CD4-positive, alpha-beta T cell (primary cell): ENCODE data around the gene AKAP7. TPM values are rescaled to one million over a fixed set of nuclear protein-coding genes. Genes with fewer than 3 reads are reported as not detected.

Experiments
- ATAC-seq: fragments of 200-7000 bp; cut with Tn5 transposase; one replicate; pipeline ENCODE4 v1.10.0; 2022; ENCODE audit warnings: mild to moderate bottlenecking; ENCODE audit not compliant: poor library complexity
- CTCF ChIA-PET: fragments of 350-600 bp; sonication (Branson Sonifier 250); formaldehyde crosslinking; loops from one replicate; lab custom pipeline; 2021; ENCODE audit warnings: antibody characterized with exemption, inconsistent platforms; lab: Charles Lee
- POLR2A ChIA-PET: fragments of 350-600 bp; sonication (Branson Sonifier 250); formaldehyde crosslinking; loops from one replicate; lab custom pipeline; 2021; ENCODE audit warnings: antibody characterized with exemption, inconsistent platforms; lab: Charles Lee
- DNase-seq, 14 experiments: peaks; one replicate each; pipeline ENCODE4 v3.0.0-alpha.2; 2013 to 2020; ENCODE audit warnings: mixed read lengths in 2 of 14
- H3K27ac ChIP-seq, 2 donors: one replicate each; pipeline versions ENCODE4 v1.5.1 to v1.7.0; 2013; ENCODE audit warnings: low read length in 2 of 2, low read depth in 1 of 2, mild to moderate bottlenecking in 1 of 2
- H3K27me3 ChIP-seq, 2 experiments: 1 replicate in 1 of 2; 2 replicates in 1 of 2; pipeline versions ENCODE4 v1.6.1 to v1.7.0; 2013; ENCODE audit warnings: low read length in 2 of 2, control low read depth in 1 of 2, mild to moderate bottlenecking in 1 of 2, moderate library complexity in 1 of 2; ENCODE audit not compliant: insufficient read depth in 2 of 2, control insufficient read depth in 1 of 2
- H3K36me3 ChIP-seq: one replicate; pipeline ENCODE4 v1.6.1; 2013; ENCODE audit warnings: low read length, control low read depth; ENCODE audit not compliant: insufficient read depth
- H3K4me1 ChIP-seq: one replicate; pipeline ENCODE4 v1.6.1; 2013; ENCODE audit warnings: low read length, control low read depth; ENCODE audit not compliant: insufficient read depth
- H3K4me3 ChIP-seq: one replicate; pipeline ENCODE4 v1.5.1; 2013; ENCODE audit warnings: mild to moderate bottlenecking, low read length, moderate library complexity
- H3K9me3 ChIP-seq, 2 experiments: 1 replicate in 1 of 2; 2 replicates in 1 of 2; pipeline versions ENCODE4 v1.6.1 to v1.7.0; 2013; ENCODE audit warnings: low read length in 2 of 2, mild to moderate bottlenecking in 2 of 2, control low read depth in 1 of 2, moderate library complexity in 1 of 2; ENCODE audit not compliant: control insufficient read depth in 1 of 2, insufficient read depth in 1 of 2
- H3K27ac Mint-ChIP-seq: one replicate; pipeline ENCODE4 v1.8.0; 2020; ENCODE audit warnings: mixed read lengths
- H3K27me3 Mint-ChIP-seq: one replicate; pipeline ENCODE4 v1.8.0; 2021; ENCODE audit warnings: mixed read lengths
- H3K36me3 Mint-ChIP-seq: one replicate; pipeline ENCODE4 v1.8.0; 2021; ENCODE audit warnings: low read depth, mixed read lengths
- H3K4me1 Mint-ChIP-seq: one replicate; pipeline ENCODE4 v1.8.0; 2021; ENCODE audit warnings: low read depth, mixed read lengths
- H3K4me3 Mint-ChIP-seq: one replicate; pipeline ENCODE4 v1.8.0; 2020; ENCODE audit warnings: mild to moderate bottlenecking, mixed read lengths
- H3K9me3 Mint-ChIP-seq: one replicate; pipeline ENCODE4 v1.8.0; 2020; ENCODE audit warnings: mixed read lengths
- CTCF ChIP-seq: fragments of 200-600 bp; IDR thresholded peaks from one replicate; pipeline ENCODE4 v1.8.0; 2022; ENCODE audit warnings: antibody characterized with exemption, mild to moderate bottlenecking
- intact Hi-C, 2 experiments: fragments of 100-400 bp; cut with DNase I in 1 of 2; cut with micrococcal nuclease in 1 of 2; formaldehyde crosslinking; loops; one replicate each; pipeline versions ENCODE4 v1.15.1 to v1.9.0; 2023 to 2025; cut with DNase I, micrococcal nuclease
- total RNA-seq, 174 experiments: library from RNA in 2 of 174; stranded (reverse) in 2 of 174; gene quantifications; one replicate each; pipeline ENCODE4 v1.2.3 and lab custom pipeline; 2021 to 2026

AKAP7 gene
- total RNA-seq, 2 experiments from 2014 or later, result 9.1 to 12.2 TPM

DNA sequence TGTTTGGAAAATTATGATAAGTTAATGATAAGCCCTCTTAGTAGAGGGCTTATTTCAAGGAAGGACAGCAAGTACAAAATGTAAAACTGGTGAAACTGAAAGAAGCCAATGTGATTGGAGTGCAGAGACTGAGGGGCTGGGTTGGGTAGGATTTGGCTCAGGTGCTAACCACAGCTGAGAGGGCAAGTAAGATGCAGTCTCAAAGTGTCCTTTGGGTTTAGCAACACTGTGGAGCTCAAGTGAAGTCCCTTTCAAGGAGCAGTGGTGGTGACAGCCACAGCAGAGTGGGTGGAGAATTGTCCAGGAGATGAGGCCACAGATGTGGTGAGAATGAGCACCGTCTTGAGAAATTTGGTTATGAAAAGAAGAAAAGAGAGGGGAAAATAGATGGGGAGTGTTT lies 181.4 kb downstream of the AKAP7 start:
- ChIA-PET POLR2A (no interaction called here), CTCF (no interaction called here)
- Mint-ChIP-seq H3K9me3 (peaks cover 7% of the 10 kb centered on the region), H3K27me3 (no peaks in the 10 kb centered on the region), H3K4me1 (no peaks in the 10 kb centered on the region), H3K36me3 (peaks cover 8% of the 10 kb centered on the region), H3K27ac (no peak overlapping the region), H3K4me3 (no peak overlapping the region)
- Histone ChIP-seq H3K4me3 (no peak overlapping the region), H3K27me3 (no peaks in the 10 kb centered on the region), H3K27ac (no peak overlapping the region), H3K36me3 (no peaks in the 10 kb centered on the region), H3K4me1 (no peaks in the 10 kb centered on the region), H3K9me3 (peaks cover 0 to 3% of the 10 kb centered on the region in 2 experiments)
- DNase-seq, result no peak
- ATAC-seq, result no peak
- TF ChIP-seq CTCF, result no peak
- intact Hi-C loops, result loop anchor here in 1 of 2 experiments (5.0 kb wide), 1 partner anchor 1004 kb away; no protein-coding TSS in a partner anchor

- peaks cover 0 to 3% of the 10 kb centered on the region in 2 experiments for H3K9me3 ChIP-seq
- Mint-ChIP-seq H3K36me3 (peaks cover 8% of the 10 kb centered on the region), H3K27me3 (no peaks in the 10 kb centered on the region), H3K4me3 (no peak overlapping the region), H3K9me3 (peaks cover 7% of the 10 kb centered on the region), H3K4me1 (no peaks in the 10 kb centered on the region), H3K27ac (no peak overlapping the region)
- no peak overlapping the region for H3K4me3 ChIP-seq
- no peaks in the 10 kb centered on the region for H3K27me3 ChIP-seq
- DNase-seq (no peak), ATAC-seq (no peak)
- no peak for TF ChIP-seq CTCF
- intact Hi-C loops, result loop anchor here in 1 of 2 experiments (5.0 kb wide), 1 partner anchor 1005 kb away; no protein-coding TSS in a partner anchor
- POLR2A ChIA-PET, result no interaction called here
- H3K27ac ChIP-seq, result no peak overlapping the region
- no peaks in the 10 kb centered on the region for H3K4me1 ChIP-seq
- H3K36me3 ChIP-seq, result no peaks in the 10 kb centered on the region
- CTCF ChIA-PET, result no interaction called here
Observed at GRCh38 chr6:131317516-131317915, 182.2 kb downstream of the AKAP7 start.

DNA sequence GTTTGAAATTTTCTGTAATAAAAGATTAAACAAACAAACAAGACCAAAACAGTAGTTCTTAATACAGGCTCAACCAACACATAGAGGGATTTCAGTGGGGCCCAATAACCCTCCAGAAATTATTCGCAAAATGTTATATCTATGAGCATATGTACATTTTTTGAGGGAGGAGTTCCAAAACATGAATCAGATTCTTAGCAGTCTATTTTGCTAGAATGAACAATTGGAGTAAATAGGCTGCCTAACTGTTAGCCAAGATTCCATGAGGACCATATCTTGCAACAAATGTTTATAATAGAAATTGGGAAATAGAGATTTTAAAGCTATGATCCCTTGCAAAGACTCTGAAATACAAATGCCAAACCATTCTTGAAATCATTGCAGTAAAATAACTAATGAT lies 186.3 kb downstream of the AKAP7 start:
- CTCF ChIA-PET, result interaction anchor here (0.6 kb wide), 1 partner anchor 181 kb away, joined by 3 read pairs; no protein-coding TSS in a partner anchor
- no peak overlapping the region for H3K27ac Mint-ChIP-seq

More for the DNA sequence above, 186.3 kb downstream of the AKAP7 start:
- no peaks in the 10 kb centered on the region for H3K4me1 ChIP-seq
- ATAC-seq, result no peak
- intact Hi-C loops, result no loop called here
- Mint-ChIP-seq H3K36me3 (peaks cover 3% of the 10 kb centered on the region), H3K4me1 (no peaks in the 10 kb centered on the region), H3K27me3 (no peaks in the 10 kb centered on the region), H3K4me3 (no peak overlapping the region), H3K9me3 (no peaks in the 10 kb centered on the region)
- TF ChIP-seq CTCF, result no peak
- no peak overlapping the region for H3K27ac ChIP-seq
- H3K9me3 ChIP-seq, result no peaks in the 10 kb centered on the region
- H3K4me3 ChIP-seq, result no peak overlapping the region
- no peak for DNase-seq
- no peaks in the 10 kb centered on the region for H3K27me3 ChIP-seq
- H3K36me3 ChIP-seq, result no peaks in the 10 kb centered on the region
- POLR2A ChIA-PET, result no interaction called here
